Vagina (tissue), 2 donors: ENCODE measurements around the gene FUT7. TPM values are rescaled to one million over a fixed set of nuclear protein-coding genes. Genes with fewer than 3 reads are reported as not detected.

Source experiments
- DNase-seq, 2 donors: peaks; one replicate each; pipeline ENCODE4 v3.0.0-alpha.2; 2017; ENCODE audit errors: extremely low spot score in 2 of 2
- H3K27ac ChIP-seq: fragments of 200-600 bp; sonication (generic); one replicate; pipeline ENCODE4 v1.5.1; 2019
- H3K27me3 ChIP-seq: fragments of 200-600 bp; sonication (generic); one replicate; pipeline ENCODE4 v1.5.1; 2019
- H3K36me3 ChIP-seq, 2 donors: fragments of 200-600 bp; sonication (generic); one replicate each; pipeline ENCODE4 v1.5.1; 2017 to 2019
- H3K4me1 ChIP-seq: fragments of 200-600 bp; sonication (generic); one replicate; pipeline ENCODE4 v1.5.1; 2019
- H3K4me3 ChIP-seq, 2 donors: fragments of 200-600 bp; sonication (generic); 1 replicate in 1 of 2; 2 replicates in 1 of 2; pipeline ENCODE4 v1.5.1; 2016 to 2019
- H3K9me3 ChIP-seq: fragments of 200-600 bp; sonication (generic); one replicate; pipeline ENCODE4 v1.5.1; 2019
- CTCF ChIP-seq, 3 experiments: fragments of 450-650 bp in 2 of 3; fragments of 200-600 bp in 1 of 3; sonication (generic) in 1 of 3; IDR thresholded peaks; one replicate each; pipeline ENCODE4 v1.5.1; 2017 to 2019; ENCODE audit warnings: antibody characterized with exemption in 3 of 3, mild to moderate bottlenecking in 2 of 3, moderate library complexity in 2 of 3
- POLR2A ChIP-seq, 2 donors: fragments of 450-650 bp; IDR thresholded peaks; one replicate each; pipeline ENCODE4 v1.6.1; 2017; ENCODE audit warnings: antibody characterized with exemption in 2 of 2, mild to moderate bottlenecking in 2 of 2, moderate library complexity in 2 of 2
- POLR2AphosphoS5 ChIP-seq, 2 donors: sonication (generic); formaldehyde crosslinking; IDR thresholded peaks; one replicate each; pipeline ENCODE4 v1.9.0; 2017; ENCODE audit warnings: antibody characterized with exemption in 2 of 2, mild to moderate bottlenecking in 2 of 2, low read depth in 1 of 2; ENCODE audit not compliant: insufficient read depth in 1 of 2
- intact Hi-C: fragments of 100-400 bp; cut with DNase I; formaldehyde crosslinking; loops from one replicate; pipeline ENCODE4 v1.15.1; 2023
- total RNA-seq: library from RNA; depleted of rRNA; stranded (reverse); fragments of >200 nt; gene quantifications from one replicate; pipeline ENCODE4 v1.2.3, GENCODE V29; 2016

The FUT7 gene
- total RNA-seq, 1 donor from 2014 or later = not detected

DNA sequence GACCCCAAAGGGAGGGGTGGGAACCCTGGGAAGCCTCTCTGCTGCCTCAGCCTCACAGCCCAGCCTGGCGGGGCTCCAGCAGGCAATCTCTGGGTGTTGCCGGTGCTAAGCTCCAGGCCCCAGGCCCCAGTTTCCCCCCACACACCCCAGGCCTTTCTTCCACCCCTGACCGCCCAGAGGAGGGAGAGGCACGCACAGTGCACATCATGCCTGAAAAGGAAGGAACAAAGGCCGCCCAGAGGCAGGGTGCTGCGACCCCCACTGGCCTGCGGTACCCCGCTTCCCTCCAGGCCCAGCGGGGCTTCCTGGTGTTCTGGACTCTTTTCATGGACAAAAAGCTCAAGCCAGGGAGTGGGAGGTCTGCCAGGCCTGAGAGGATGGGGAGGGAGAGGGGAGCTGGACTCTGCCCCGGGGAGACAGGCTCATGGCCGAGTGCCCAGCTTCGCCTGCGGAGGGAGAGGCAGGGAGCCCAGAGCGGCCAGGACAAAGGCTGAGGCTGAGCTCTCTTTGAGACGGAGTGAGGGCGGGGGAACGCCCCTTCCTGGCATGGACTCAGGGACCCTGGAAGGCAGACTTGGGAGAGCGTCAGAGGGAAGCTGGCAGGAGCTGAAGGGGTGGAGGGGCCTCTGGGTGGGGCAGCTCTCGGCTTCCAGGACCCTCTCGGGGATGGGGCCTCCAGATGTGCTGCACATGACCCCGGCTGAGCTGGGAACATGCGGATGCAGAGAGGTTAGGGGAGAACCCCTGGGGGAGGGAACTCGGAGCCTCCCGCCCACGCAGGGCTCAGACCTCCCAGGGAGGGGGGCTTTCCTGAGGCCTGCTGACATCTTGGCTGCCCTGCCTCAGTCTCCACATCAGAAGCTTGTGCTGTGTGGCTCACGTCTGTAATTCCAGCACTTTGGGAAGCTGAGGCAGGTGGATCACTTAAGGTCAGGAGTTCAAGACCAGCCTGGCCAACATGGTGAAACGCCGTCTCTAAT lies 23.8 kb upstream of the FUT7 start:
- intact Hi-C loops = no loop called here
- TF ChIP-seq POLR2A (IDR thresholded peaks at IDR 0.05) (no peak), POLR2AphosphoS5 (IDR thresholded peaks at IDR 0.05; ENCODE audit: insufficient read depth in 1 of 2, low read depth in 1 of 2) (peak; percentile 13 to 48), CTCF (IDR thresholded peaks at IDR 0.05) (no peak)
- no peaks in the 10 kb centered on the region for H3K27me3 ChIP-seq
- no peak for DNase-seq
- peak overlapping the region; percentile 59 for H3K27ac ChIP-seq
- H3K4me3 ChIP-seq = peak overlapping the region in 1 of 2 donors; percentile 22
- H3K4me1 ChIP-seq = peaks cover 36% of the 10 kb centered on the region
- no peaks in the 10 kb centered on the region for H3K9me3 ChIP-seq
- no peaks in the 10 kb centered on the region for H3K36me3 ChIP-seq

- intact Hi-C loops = no loop called here
- H3K4me1 ChIP-seq = peaks cover 36% of the 10 kb centered on the region
- H3K27me3 ChIP-seq = no peaks in the 10 kb centered on the region
Observed at GRCh38 chr9:137054932-137055384, 23.1 kb upstream of the FUT7 start.

DNA sequence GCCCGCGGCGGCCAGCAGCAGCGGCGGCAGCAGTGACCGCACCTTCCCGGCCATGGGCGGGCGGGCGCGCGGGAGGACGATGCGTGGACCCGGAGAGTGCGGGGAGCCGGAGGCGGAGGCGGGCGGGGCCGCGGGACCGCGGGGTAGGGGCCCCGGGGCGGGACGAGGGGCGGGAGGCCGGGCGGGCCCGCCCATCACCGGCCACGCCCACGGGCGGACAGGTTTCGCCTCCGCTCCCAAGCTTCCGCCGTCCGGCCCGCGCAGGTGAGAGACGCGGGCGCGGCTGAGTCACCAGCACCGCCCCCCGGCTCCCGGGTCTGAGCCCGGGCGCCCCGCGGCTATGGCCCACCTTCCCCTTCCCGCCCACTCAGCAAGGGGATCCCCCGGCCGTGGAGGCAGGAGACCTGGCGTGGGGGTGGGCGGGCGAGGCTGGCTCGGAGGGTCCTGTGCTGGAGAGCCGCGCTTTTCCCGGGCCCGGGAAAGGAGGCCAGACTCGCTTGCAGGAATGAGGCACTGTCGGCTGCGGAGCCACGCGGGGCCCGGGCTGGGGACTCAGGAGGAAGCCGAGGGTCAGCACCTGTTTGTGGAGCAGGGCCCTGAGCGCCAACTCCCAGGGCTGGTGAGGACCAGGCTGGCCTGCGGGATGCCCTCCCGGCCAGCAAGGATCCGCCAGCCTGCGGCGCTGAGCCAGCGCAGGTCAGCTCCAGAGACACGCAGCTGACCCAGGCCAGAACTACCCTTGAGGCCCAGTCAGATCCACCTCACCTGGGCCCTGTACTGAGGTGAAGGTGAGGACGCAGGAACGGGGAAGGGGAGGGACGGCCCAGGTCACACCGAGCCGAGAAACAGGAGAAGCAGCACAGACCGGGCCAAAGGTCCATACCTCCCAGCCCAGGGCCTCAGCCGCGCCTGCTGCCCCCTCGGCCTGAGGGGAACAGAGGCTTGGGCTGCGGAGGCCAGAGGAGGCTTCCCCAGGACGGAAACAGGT lies 22.4 kb upstream of the FUT7 start, which contains the start of gene ENTPD2:
TSS of gene ENTPD2 (minus strand) at position 118 of the 988 bp plus-strand sequence. CDS start at position 54, 64 bp downstream.
- no peak for DNase-seq
- TF ChIP-seq POLR2A (IDR thresholded peaks at IDR 0.05) (no peak), CTCF (IDR thresholded peaks at IDR 0.05) (no peak), POLR2AphosphoS5 (IDR thresholded peaks at IDR 0.05; ENCODE audit: insufficient read depth in 1 of 2, low read depth in 1 of 2) (no peak)
- Histone ChIP-seq H3K4me1 (peaks cover 36% of the 10 kb centered on the region), H3K27me3 (no peaks in the 10 kb centered on the region), H3K27ac (peak within 1 kb of the TSS; percentile 59), H3K36me3 (no peaks in the 10 kb centered on the region), H3K4me3 (peak within 1 kb of the TSS; percentile 40 to 48), H3K9me3 (no peaks in the 10 kb centered on the region)
- intact Hi-C loops = no loop called here

More at GRCh38 chr9:137054932-137055384, 23.1 kb upstream of the FUT7 start:
- no peaks in the 10 kb centered on the region for H3K36me3 ChIP-seq
- H3K9me3 ChIP-seq = no peaks in the 10 kb centered on the region
- H3K27ac ChIP-seq = peak overlapping the region; percentile 59
- H3K4me3 ChIP-seq = peak overlapping the region in 1 of 2 donors; percentile 22
- TF ChIP-seq CTCF (IDR thresholded peaks at IDR 0.05) = no peak
- TF ChIP-seq POLR2A (IDR thresholded peaks at IDR 0.05) = no peak
- no peak for TF ChIP-seq POLR2AphosphoS5 (IDR thresholded peaks at IDR 0.05; ENCODE audit: insufficient read depth in 1 of 2, low read depth in 1 of 2)
- no peak for DNase-seq

GRCh38 chr9:137052998-137053943 lies 21.4 kb upstream of the FUT7 start:
- Histone ChIP-seq H3K4me1 (peaks cover 43% of the 10 kb centered on the region), H3K4me3 (peak overlapping the region; percentile 40 to 48), H3K36me3 (no peaks in the 10 kb centered on the region), H3K27ac (no peak overlapping the region), H3K9me3 (no peaks in the 10 kb centered on the region), H3K27me3 (no peaks in the 10 kb centered on the region)
- intact Hi-C loops = no loop called here
- TF ChIP-seq POLR2AphosphoS5 (IDR thresholded peaks at IDR 0.05; ENCODE audit: insufficient read depth in 1 of 2, low read depth in 1 of 2) (no peak), CTCF (IDR thresholded peaks at IDR 0.05) (no peak), POLR2A (IDR thresholded peaks at IDR 0.05) (no peak)
- no peak for DNase-seq
